HG03469 (cell line): ENCODE results near the gene SNX32.

Source experiments
- ATAC-seq: cut with Tn5 transposase; IDR thresholded peaks from one replicate; pipeline ENCODE4 v1.9.1; 2021; ENCODE audit warnings: mild to moderate bottlenecking, moderate library complexity, moderate number of reproducible peaks; ENCODE audit not compliant: unreplicated experiment

Gene SNX32

GRCh38 chr11:65897020-65897471, 63.3 kb downstream of the SNX32 start:
- no peak for ATAC-seq

GRCh38 chr11:65898656-65899355, 65.0 kb downstream of the SNX32 start:
- ATAC-seq, result no peak

- no peak for ATAC-seq
Measured at GRCh38 chr11:65899356-65900124, 65.8 kb downstream of the SNX32 start.

- peak; percentile 67 for ATAC-seq
Measured at GRCh38 chr11:65900125-65900898, 66.5 kb downstream of the SNX32 start, which contains the start of gene FOSL1. FOSL1 (minus strand) TSS chr11:65900388; CDS start chr11:65900339, 49 bp downstream.

- no peak for ATAC-seq
Measured at GRCh38 chr11:65900899-65901180, 67.1 kb downstream of the SNX32 start.

- no peak for ATAC-seq
Measured at GRCh38 chr11:65903068-65903481, 69.3 kb downstream of the SNX32 start.
